Neural crest cell (in vitro differentiated cells): ENCODE results near the gene PRKCI. TPM values are rescaled to one million over a fixed set of nuclear protein-coding genes. Genes with fewer than 3 reads are reported as not detected.

Source experiments
- DNase-seq: peaks from one replicate; pipeline ENCODE4 v3.0.0; 2021; ENCODE audit warnings: low read depth, mixed read lengths, low spot score
- H3K27ac Mint-ChIP-seq: one replicate; pipeline ENCODE4 v1.8.0; 2021; ENCODE audit warnings: mild to moderate bottlenecking, mixed read lengths; ENCODE audit not compliant: unreplicated experiment
- H3K27me3 Mint-ChIP-seq: 2 replicates; pipeline ENCODE4 v1.8.0; 2021; ENCODE audit warnings: low read depth, mild to moderate bottlenecking, mixed read lengths
- H3K36me3 Mint-ChIP-seq: 2 replicates; pipeline ENCODE4 v1.8.0; 2021; ENCODE audit warnings: low read depth, mild to moderate bottlenecking, mixed read lengths
- H3K4me1 Mint-ChIP-seq: 2 replicates; pipeline ENCODE4 v1.8.0; 2021; ENCODE audit warnings: mixed read lengths
- H3K4me3 Mint-ChIP-seq: one replicate; pipeline ENCODE4 v1.8.0; 2021; ENCODE audit warnings: mild to moderate bottlenecking, mixed read lengths
- H3K9me3 Mint-ChIP-seq: 2 replicates; pipeline ENCODE4 v1.8.0; 2021; ENCODE audit warnings: mixed read lengths
- total RNA-seq: library from RNA; stranded (reverse); gene quantifications from 2 replicates; pipeline ENCODE4 v1.2.1, GENCODE V29; 2021
- TF ChIP-seq, protein P1 (sequence below): fragments of 200-600 bp; sonication (generic); conservative IDR thresholded peaks from 2 replicates; pipeline ENCODE4 v1.5.0; 2021; ENCODE audit warnings: antibody characterized with exemption, mild to moderate bottlenecking

PRKCI gene
- total RNA-seq, 1 donor from 2014 or later: 33.4 TPM

DNA sequence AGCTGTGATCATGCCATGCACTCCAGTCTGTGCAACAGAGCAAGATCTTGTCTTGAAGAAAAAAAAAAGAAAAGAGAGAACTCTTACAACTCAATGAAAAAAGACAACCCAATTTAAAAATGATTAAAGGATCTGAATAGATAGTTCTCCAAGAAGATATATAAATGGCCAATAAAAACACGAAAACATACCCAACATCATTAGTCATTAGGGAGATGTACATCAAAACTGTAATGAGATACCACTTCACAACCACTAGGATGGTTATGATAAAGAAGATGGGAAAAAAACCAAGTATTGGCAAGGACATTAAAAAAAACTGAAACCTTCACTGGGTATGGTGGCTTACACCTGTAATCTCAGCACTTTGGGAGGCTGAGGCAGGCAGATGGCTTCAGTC, 2.4 kb upstream of the PRKCI start:
- H3K36me3 Mint-ChIP-seq: peaks cover 2% of the 10 kb centered on the region
- TF ChIP-seq, protein P1, sequence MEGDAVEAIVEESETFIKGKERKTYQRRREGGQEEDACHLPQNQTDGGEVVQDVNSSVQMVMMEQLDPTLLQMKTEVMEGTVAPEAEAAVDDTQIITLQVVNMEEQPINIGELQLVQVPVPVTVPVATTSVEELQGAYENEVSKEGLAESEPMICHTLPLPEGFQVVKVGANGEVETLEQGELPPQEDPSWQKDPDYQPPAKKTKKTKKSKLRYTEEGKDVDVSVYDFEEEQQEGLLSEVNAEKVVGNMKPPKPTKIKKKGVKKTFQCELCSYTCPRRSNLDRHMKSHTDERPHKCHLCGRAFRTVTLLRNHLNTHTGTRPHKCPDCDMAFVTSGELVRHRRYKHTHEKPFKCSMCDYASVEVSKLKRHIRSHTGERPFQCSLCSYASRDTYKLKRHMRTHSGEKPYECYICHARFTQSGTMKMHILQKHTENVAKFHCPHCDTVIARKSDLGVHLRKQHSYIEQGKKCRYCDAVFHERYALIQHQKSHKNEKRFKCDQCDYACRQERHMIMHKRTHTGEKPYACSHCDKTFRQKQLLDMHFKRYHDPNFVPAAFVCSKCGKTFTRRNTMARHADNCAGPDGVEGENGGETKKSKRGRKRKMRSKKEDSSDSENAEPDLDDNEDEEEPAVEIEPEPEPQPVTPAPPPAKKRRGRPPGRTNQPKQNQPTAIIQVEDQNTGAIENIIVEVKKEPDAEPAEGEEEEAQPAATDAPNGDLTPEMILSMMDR: no peak
- no peaks in the 10 kb centered on the region for H3K9me3 Mint-ChIP-seq
- peak overlapping the region; percentile 58 for H3K4me3 Mint-ChIP-seq
- H3K27me3 Mint-ChIP-seq: no peaks in the 10 kb centered on the region
- H3K27ac Mint-ChIP-seq: no peak overlapping the region
- DNase-seq: no peak
- H3K4me1 Mint-ChIP-seq: peaks cover 23% of the 10 kb centered on the region

DNA sequence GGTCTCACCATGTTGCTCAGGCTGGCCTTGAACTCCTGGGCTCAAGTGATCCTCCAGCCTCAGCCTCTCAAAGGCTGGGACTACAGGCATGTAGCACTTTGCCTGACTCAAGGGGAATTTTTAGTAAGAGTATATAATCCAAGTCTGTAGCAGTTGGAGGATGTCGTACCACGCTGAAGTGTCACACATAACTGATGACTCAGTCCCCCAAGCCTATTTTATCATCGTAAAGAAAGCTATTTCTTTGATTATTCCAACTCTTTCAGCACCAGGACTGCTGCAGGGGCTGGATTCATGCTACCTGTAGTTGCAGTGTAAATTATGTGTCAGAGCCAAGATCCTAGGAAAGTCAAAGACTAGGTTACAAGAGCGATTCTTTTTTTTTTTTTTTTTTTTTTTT, 1.4 kb upstream of the PRKCI start:
- H3K27me3 Mint-ChIP-seq: no peaks in the 10 kb centered on the region
- H3K4me1 Mint-ChIP-seq: peaks cover 28% of the 10 kb centered on the region
- peak overlapping the region; percentile 75 for H3K4me3 Mint-ChIP-seq
- H3K9me3 Mint-ChIP-seq: no peaks in the 10 kb centered on the region
- TF ChIP-seq, protein P1: no peak
- no peak overlapping the region for H3K27ac Mint-ChIP-seq
- peaks cover 2% of the 10 kb centered on the region for H3K36me3 Mint-ChIP-seq
- DNase-seq: no peak

DNA sequence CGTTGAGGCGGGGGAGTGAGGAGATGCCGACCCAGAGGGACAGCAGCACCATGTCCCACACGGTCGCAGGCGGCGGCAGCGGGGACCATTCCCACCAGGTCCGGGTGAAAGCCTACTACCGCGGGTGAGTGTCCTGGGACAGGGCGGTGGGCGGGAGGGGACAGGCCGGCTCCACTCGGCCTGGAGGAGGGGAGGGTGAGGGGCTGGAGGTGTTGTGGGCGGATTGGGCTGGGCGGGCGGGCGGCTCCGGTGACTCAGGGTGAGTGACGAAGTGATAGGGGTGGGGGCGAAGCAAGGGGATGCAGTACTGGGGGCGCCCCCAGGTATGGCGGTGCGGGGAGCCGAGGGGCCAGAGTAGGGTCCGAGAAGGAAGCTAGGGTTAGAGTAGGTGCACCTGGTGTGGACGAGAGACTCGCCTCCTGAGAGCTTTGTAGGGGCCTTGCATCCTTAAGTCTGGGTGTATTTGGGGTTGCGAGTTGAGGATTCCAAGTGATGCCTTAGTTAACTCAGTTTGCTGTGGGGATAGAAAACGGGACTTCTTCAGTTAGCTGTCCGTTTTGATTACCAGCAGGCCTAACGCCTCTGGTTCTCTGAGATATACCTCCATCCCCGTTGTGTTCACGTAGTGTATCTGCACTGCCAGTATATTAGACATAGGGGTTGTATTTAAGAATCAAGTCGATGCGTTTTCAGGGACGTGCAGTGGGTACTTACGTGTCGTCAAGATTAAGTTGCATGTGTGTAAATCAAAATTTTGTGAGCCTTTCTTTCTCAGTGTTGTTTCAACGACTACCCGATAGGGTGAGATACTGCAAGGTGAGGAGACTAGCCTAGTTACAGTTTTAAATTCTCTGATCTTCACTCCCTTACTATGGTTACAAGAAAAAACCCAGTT, 670 bp downstream of the PRKCI start:
- H3K36me3 Mint-ChIP-seq: peaks cover 2% of the 10 kb centered on the region
- TF ChIP-seq, protein P1: peak; percentile 36
- no peaks in the 10 kb centered on the region for H3K9me3 Mint-ChIP-seq
- H3K27ac Mint-ChIP-seq: peak overlapping the region; percentile 70
- H3K4me3 Mint-ChIP-seq: peak overlapping the region; percentile 98
- H3K27me3 Mint-ChIP-seq: no peaks in the 10 kb centered on the region
- H3K4me1 Mint-ChIP-seq: peaks cover 32% of the 10 kb centered on the region
- DNase-seq: no peak

DNA sequence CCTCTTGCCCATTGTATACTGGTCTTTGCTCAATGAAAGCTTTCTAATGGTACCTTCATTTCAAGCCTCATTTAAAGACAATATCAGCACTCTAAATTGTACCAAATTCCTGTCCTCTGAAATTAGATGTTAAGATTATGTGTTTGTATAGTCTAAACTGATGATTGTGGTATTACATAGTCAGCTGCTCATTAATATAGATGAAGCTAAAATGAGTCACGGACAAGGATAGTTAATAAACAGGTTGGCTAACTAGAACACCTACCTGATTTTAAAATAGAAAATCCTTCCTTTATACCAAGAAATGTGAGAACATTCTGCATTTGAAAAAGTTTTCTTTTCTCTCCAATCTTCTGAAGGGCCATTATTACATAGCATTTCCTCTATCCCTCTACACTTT, 2.9 kb downstream of the PRKCI start:
- H3K27me3 Mint-ChIP-seq: no peaks in the 10 kb centered on the region
- no peaks in the 10 kb centered on the region for H3K9me3 Mint-ChIP-seq
- no peak for DNase-seq
- peak overlapping the region; percentile 67 for H3K4me3 Mint-ChIP-seq
- peaks cover 34% of the 10 kb centered on the region for H3K4me1 Mint-ChIP-seq
- no peak overlapping the region for H3K27ac Mint-ChIP-seq
- no peaks in the 10 kb centered on the region for H3K36me3 Mint-ChIP-seq
- TF ChIP-seq, protein P1: no peak

DNA sequence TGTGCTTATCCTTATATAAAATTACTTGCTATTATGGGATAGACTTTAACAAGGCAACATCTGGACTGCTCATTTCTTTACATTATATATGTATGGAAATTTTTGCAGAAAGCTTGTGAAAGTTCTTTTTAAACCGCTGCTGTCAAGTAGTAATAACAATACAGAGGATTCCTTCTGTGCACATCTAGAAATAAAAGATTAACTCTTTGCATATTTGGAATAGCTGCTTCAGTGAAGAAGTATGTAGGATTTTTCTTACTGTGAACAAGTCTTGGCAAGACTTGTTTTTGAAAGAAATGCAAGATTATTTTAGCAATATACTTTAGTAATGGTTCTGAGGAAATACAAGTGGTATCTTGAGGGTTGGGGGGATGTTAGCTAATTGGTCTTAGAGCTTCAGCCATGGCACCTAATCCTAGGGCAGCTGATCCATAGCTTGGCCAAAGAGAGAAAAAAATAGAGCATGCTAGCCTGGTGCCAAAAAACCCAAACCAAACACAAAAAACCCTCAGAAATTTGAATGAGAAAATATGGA, 4.3 kb downstream of the PRKCI start:
- H3K9me3 Mint-ChIP-seq: no peaks in the 10 kb centered on the region
- TF ChIP-seq, protein P1: no peak
- H3K4me3 Mint-ChIP-seq: no peak overlapping the region
- H3K4me1 Mint-ChIP-seq: peaks cover 34% of the 10 kb centered on the region
- H3K27me3 Mint-ChIP-seq: no peaks in the 10 kb centered on the region
- H3K36me3 Mint-ChIP-seq: no peaks in the 10 kb centered on the region
- H3K27ac Mint-ChIP-seq: no peak overlapping the region
- DNase-seq: no peak
